ENCODE measurements around the gene HSD17B2.
"Not testable (repeated sequence)": the region's sequence is repeated elsewhere in the genome, so short reads cannot be mapped to it uniquely, and the experiment has no call there.

The HSD17B2 gene

GRCh38 chr16:82134846-82135245 is 99.8 kb downstream of the HSD17B2 start:
- DNase-seq (ENCODE audit: low read depth in 2 of 2): no peak

- no peak for DNase-seq (ENCODE audit: low read depth in 2 of 2)
Observed at GRCh38 chr16:82135844-82136243, 100.8 kb downstream of the HSD17B2 start.

GRCh38 chr16:82136956-82137821 is 102.1 kb downstream of the HSD17B2 start:
- DNase-seq (ENCODE audit: low read depth in 2 of 2): no peak

GRCh38 chr16:82137822-82138167 is 102.7 kb downstream of the HSD17B2 start:
- no peak for DNase-seq (ENCODE audit: low read depth in 2 of 2)

GRCh38 chr16:82138478-82139285 is 103.6 kb downstream of the HSD17B2 start:
- no peak for DNase-seq (ENCODE audit: low read depth in 2 of 2)

GRCh38 chr16:82139286-82139571 is 104.2 kb downstream of the HSD17B2 start:
- not testable (repeated sequence) for DNase-seq (ENCODE audit: low read depth in 2 of 2)

- no peak for DNase-seq (ENCODE audit: low read depth in 2 of 2)
Observed at GRCh38 chr16:82146556-82146955, 111.5 kb downstream of the HSD17B2 start.

GRCh38 chr16:82146957-82147356 is 111.9 kb downstream of the HSD17B2 start:
- no peak for DNase-seq (ENCODE audit: low read depth in 2 of 2)

GRCh38 chr16:82147546-82147945 is 112.5 kb downstream of the HSD17B2 start:
- DNase-seq (ENCODE audit: low read depth in 2 of 2): no peak

Data from stimulated activated CD8-positive, alpha-beta memory T cell treated with anti-CD3 and anti-CD28 coated beads, Interleukin-7, amount 100 ng/mL, for 4 hours (primary cell).